ENCODE data around the gene DHCR7.
"Not testable (repeated sequence)": the region's sequence is repeated elsewhere in the genome, so short reads cannot be mapped to it uniquely, and the experiment has no call there.

Gene DHCR7

GRCh38 chr11:71425409-71425808 is 22.8 kb downstream of the DHCR7 start:
- TF ChIP-seq CTCF (IDR thresholded peaks at IDR 0.05; ENCODE audit: low read depth, low read length): no peak
- DNase-seq (ENCODE audit: extremely low read depth, low read depth): no peak

- no peak for DNase-seq (ENCODE audit: extremely low read depth, low read depth)
- no peak for TF ChIP-seq CTCF (IDR thresholded peaks at IDR 0.05; ENCODE audit: low read depth, low read length)
These were observed 24.9 kb downstream of the DHCR7 start for GRCh38 chr11:71423181-71423790.

- DNase-seq (ENCODE audit: extremely low read depth, low read depth): not testable (repeated sequence)
These were observed 25.9 kb downstream of the DHCR7 start for GRCh38 chr11:71422318-71422717.

GRCh38 chr11:71421392-71421950 is 26.7 kb downstream of the DHCR7 start:
- no peak for DNase-seq (ENCODE audit: extremely low read depth, low read depth)
- TF ChIP-seq CTCF (IDR thresholded peaks at IDR 0.05; ENCODE audit: low read depth, low read length): no peak

- peak; percentile 63 for TF ChIP-seq CTCF (IDR thresholded peaks at IDR 0.05; ENCODE audit: low read depth, low read length)
- DNase-seq (ENCODE audit: extremely low read depth, low read depth): peak; percentile 5
These were observed 27.5 kb downstream of the DHCR7 start for GRCh38 chr11:71420455-71421241.

GRCh38 chr11:71418643-71419042 is 29.6 kb downstream of the DHCR7 start:
- no peak for DNase-seq (ENCODE audit: extremely low read depth, low read depth)
- no peak for TF ChIP-seq CTCF (IDR thresholded peaks at IDR 0.05; ENCODE audit: low read depth, low read length)

GRCh38 chr11:71414645-71415044 is 33.5 kb downstream of the DHCR7 start:
- TF ChIP-seq CTCF (IDR thresholded peaks at IDR 0.05; ENCODE audit: low read depth, low read length): no peak
- no peak for DNase-seq (ENCODE audit: extremely low read depth, low read depth)

All from AG09319 (cell line).